ENCODE data around the gene TAF13.
"Not testable (repeated sequence)": the region's sequence is repeated elsewhere in the genome, so short reads cannot be mapped to it uniquely, and the experiment has no call there.

The TAF13 gene

DNA sequence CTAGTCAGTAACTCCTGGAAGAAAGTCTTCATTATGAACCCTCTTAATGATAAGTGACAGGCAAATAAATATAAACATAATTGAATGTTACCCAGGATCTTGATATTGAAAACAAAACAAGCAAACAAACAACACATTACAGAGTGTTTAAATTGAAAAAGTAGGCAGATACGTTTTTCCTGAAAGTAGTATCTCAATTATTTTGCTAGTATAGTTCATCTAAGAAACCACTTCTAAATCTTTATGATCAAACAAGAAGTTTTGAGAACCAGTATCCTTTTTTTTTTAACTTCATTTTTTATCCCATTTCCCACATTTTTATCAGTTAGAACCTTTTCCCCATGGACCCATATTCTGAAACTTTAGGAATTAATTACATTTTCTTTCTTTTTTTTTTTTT lies 30.2 kb downstream of the TAF13 start:
- no peak for DNase-seq

DNA sequence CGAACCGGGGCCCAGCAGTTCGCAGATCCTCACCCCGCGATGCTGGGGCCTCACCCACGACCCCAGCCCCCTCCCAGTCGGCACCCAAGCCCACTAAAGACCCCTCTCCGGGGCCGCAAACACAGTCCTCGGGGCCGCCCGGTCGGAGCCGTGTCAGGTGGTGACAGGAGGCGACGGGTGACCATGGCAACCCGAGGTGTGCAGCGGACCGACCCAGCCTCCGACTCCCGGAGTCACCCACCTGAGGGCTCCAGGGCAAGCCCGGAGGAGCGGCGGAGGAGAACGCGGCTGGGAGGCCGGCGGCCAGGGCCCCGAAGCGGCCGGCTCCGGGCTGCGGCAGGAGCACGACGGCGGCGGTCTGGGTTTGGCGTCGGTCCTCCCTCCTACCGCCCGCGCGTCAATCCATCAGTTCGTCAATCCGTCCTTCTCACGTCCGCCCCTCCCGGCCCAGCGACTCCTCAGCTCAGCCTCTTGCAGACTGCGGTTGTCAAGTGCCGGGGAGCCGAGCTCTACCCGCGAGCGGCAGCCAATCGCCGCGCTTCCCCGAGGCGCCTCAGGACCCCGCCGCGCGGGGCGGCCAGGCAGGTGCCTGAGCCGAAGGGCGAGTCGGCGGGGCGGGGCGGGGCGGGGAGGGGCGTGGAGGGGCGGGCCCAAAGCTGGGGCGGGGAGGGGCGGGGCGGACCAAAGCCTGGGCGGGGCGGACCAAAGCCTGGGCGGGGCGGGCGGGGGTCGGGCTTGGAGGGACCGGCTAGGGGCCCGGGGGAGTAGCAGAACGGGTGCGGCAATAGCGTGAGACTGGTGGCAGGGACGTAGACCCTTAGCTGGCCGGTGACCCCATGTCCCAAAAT lies 34.0 kb downstream of the TAF13 start, which contains the start of gene WDR47:
Gene WDR47, minus strand, starts transcription at position 482 of the 848 bp plus-strand sequence. CDS start 18,590 bp downstream, outside the sequence.
- peak; percentile 32 for DNase-seq

DNA sequence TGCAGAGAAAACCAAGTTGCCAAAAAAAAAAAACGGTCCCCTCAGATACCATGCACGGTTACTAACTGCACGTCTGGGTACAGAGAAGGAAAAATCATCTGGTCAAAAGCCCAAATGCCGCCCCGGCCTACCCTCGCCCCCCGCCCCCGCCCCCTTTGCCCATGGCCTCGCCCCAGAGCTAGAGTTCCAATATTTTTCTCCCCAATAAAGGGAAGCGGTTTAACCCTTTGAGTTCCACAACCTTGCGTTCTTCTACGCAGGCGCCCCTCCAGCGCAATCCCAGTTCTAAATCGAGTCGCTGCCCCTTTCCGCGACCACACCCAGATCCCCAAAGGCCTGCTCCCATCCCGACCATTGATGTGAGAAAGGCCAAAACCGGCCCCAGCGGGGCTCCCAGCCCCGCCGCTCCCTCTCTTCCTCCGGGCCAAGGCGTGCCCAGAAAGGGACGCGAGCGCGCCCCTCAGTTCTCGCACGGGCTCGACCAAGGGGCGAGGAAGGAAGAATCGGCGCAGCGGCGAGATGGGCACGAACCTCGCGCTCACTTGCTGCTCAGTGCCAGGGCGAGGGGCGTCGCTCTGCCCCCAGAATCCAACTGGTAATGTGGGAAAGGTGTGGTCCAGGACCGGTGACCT lies 34.7 kb downstream of the TAF13 start:
- no peak for DNase-seq

DNA sequence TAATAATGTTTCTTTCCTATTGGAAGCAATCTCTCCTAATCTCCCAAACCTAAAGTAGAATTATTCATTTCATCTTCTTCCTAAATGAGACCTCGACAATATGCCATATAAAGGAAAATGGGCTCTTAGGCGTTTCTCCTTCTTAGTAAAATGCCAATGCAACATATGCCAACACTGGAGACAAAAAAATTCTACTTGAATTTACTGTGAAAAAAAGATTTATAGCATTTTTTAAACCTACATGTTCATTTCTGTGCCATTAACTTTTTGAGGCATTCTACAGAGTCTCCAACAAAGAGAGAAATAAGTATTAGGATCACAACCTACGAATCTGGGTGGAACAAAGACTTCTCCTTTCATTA lies 35.2 kb downstream of the TAF13 start:
- no peak for DNase-seq

DNA sequence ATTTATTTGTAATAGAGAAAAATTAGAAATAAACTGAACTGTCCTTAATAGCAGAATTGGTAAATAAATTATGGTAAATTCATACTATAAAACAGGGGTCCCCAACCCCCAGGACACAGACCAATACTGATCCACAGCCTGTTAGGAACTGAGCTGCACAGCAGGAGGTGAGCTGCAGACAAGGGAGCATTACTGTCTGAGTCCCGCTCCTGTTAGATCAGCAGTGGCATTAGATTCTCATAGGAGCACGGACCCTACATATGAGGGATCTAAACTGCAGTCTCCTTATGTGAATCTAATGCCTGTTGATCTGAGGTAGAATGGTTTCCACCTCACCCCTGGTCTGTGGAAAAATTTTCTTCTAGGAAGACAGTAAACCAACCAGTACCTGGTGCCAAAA lies 41.4 kb downstream of the TAF13 start:
- no peak for DNase-seq

DNA sequence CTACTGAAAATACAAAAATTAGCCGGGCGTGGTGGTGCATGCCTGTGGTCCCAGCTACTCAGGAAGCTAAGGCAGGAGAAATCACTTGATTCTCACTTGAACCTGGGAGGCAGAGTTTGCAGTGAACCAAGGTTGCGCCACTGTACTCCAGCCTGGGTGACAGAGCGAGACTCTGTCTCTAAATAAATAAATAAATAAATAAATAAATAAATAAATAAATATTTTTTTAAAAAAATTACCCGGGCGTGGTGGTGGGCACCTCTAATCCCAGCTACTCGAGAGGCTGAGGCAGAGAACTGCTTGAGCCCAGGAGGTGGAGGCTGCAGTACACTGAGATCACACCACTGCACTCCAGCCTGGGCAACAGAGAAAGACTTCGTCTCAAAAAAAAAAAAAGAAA lies 46.3 kb downstream of the TAF13 start:
- not testable (repeated sequence) for DNase-seq

DNA sequence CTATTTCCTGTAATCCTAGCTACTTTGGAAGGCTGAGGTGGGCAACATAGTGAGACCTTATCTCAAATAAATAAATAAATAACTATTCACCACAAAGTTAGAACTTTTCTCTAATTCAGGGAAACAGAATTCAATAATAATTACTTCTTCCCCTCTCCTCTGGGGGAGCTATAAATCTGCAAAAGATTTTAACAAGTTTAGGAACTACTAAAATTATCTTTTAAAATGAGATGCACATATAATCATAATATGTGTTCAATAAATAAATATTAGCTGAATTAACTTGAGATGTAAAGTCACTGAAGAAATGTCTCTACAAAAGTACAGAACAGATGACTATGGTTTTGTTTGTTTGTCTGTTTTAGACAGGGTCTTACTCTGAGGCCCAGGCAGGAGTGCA lies 48.0 kb downstream of the TAF13 start:
- DNase-seq, result no peak

DNA sequence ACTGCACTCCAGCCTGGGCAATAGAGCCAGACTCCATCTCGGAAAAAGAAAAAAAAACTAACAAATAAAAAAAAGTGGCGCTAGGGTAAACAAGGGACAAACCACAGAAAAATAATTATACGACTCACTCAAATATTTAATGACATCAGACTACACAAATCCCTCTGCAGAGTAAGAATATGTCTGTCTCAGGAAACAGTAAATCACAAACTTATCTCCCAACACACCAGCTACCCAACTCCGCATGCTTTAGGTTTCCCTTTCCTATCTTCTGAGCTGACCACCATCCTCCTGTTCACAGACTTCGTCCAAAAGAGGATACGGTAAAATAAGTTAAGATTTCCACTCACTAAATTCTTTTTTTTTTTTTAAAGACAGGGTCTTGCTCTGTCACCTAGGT lies 50.1 kb downstream of the TAF13 start:
- DNase-seq, result no peak

DNA sequence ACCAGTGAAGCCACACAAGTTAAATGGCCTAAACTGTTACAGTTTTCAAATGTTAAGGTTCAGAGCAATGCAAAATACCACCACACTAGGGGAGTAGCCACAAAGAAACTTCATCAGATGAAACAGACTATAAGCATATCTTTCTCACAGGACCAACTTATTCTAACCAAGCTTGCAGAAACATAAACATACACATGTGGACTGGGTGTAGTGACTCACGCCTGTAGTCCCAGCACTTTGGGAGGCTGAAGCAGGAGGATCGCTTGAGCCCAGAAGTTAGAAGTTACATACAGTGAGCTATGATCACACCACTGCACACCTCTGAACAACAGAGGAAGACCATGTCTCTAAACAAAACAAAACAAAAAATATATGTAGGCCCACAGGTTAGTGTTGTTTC lies 51.2 kb downstream of the TAF13 start:
- DNase-seq, result no peak

DNA sequence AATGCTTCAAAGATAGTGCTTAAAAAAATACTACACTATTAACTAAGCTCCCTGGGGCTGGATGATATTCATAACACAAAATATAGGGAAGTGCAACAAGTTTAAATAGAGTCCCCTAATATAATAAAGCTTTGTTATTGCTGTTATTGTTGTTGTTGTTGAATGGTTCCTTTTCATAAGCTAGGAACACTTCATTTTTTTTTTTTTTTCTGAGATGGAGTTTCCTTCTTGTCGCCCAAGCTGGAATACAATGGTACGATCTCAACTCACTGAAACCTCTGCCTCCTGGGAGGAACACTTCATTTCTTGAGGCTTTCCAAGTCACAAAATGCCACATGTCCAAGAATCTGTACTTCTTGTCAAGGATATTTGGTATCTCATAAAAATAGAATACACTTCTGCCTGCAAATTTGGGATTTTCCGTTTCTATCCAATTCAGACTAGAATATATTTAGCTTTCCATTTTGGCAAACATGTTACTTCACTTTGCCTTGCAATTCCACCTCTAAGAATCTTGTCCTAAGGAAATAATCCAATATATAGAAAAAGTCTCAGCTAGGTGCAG lies 55.0 kb downstream of the TAF13 start:
- DNase-seq, result no peak

DNA sequence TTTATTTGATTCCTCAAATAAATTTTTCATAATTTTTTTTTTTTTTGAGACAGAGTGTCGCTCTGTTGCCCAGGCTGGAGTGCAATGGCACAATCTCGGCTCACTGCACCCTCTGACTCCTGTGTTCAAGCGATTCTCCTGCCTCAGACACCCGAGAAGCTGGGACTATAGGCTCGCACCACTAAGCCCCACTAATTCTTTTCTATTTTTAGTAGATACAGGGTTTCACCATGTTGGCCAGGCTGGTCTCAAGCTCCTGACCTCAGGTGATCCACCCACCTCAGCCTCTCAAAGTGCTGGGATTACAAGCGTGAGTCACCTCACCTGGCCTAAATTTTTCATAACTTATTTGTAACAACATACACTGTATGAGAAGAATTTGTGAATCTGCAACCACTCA lies 58.1 kb downstream of the TAF13 start:
- DNase-seq, result not testable (repeated sequence)

DNA sequence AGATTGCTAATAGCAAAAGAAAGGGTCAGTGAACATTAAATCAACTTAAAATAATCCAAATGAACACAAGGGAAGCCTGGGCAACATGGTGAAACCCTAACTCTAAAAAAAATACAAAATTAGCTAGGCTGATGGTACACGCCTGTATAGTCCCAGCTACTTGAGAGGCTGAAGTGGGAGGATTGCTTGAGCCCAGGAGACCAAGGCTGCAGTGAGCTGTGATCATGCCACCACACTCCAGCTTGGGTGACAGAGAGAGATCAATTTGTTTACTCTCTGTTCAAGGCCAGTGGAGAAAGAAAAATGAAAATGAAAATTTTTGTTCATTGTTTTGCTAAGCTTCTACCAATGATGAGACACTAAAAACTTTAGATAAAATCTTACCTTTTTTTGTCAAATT lies 58.7 kb downstream of the TAF13 start:
- no peak for DNase-seq

Data from NCI-H187 treated with DMSO at 0.1 percent for 48 hours (cell line).